Right ventricle myocardium superior (tissue), 1 donor: ENCODE measurements around the gene RMND1. TPM values are rescaled to one million over a fixed set of nuclear protein-coding genes. Genes with fewer than 3 reads are reported as not detected.
"Not testable (repeated sequence)": the region's sequence is repeated elsewhere in the genome, so short reads cannot be mapped to it uniquely, and the experiment has no call there.

Experiments used
- ATAC-seq: fragments of 200-7000 bp; cut with Tn5 transposase; one replicate; pipeline ENCODE4 v1.9.1; 2020; ENCODE audit warnings: mild to moderate bottlenecking; ENCODE audit not compliant: poor library complexity
- DNase-seq: peaks from one replicate; pipeline ENCODE4 v3.0.0-alpha.2; 2020
- intact Hi-C: fragments of 100-400 bp; cut with DNase I; formaldehyde crosslinking; loops from one replicate; pipeline ENCODE4 v1.11.2; 2022
- total RNA-seq: library from RNA; stranded (reverse); fragmentation: NEBNext Ultra II Directional; extraction: Animal tissue kit (Norgen Biotek cat#: 25700); gene quantifications from one replicate; pipeline ENCODE4 v1.2.1, GENCODE V29; 2021
- donor health status: DM: no; HTN: yes; CAD: no; lungs with severe emphysema.

RMND1 gene
- total RNA-seq, 1 donor from 2014 or later, result 15.5 TPM

- intact Hi-C loops, result no loop called here
- DNase-seq, result peak; percentile 87
- ATAC-seq, result peak; percentile 49
These were observed 61.0 kb downstream of the RMND1 start for GRCh38 chr6:151390851-151391470.

DNA sequence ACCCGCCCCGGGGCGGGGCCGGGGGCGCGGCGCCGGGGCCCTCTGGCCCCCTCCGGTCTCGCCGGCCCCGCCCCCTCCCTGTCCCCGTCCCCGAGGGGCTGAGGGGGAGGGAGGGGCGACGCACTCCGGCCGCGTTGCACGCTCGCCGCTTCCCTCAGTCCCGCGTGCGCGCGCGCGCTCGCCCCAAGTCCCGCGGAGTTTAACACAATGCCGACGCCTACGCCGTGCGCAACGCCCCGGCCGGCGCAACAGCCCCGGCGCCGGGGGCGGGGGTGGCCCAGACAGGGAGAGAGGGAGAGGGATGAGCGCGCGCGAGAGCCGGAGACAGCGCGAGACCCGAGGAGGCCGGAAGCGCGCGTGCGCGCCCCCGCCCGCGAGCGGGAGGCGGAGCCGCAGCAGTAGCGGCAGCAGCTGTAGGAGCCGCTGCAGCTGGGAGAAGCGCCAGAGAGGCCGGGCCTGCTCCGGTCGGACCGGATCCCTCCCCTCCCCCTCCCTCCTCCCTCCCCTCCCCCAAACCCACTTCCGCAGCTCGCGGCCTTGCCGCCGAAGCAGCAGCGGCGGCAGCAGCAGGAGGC is 61.6 kb downstream of the RMND1 start:
- peak; percentile 99 for DNase-seq
- intact Hi-C loops, result no loop called here
- ATAC-seq, result peak; percentile 86

- DNase-seq, result peak; percentile 79
- intact Hi-C loops, result no loop called here
- peak; percentile 30 for ATAC-seq
These were observed 62.2 kb downstream of the RMND1 start for GRCh38 chr6:151389618-151390275.

- DNase-seq (no peak), ATAC-seq (no peak)
- intact Hi-C loops, result no loop called here
These were observed 62.8 kb downstream of the RMND1 start for GRCh38 chr6:151388997-151389617.

GRCh38 chr6:151388236-151388635 is 63.7 kb downstream of the RMND1 start:
- DNase-seq (no peak), ATAC-seq (no peak)
- intact Hi-C loops, result no loop called here

DNA sequence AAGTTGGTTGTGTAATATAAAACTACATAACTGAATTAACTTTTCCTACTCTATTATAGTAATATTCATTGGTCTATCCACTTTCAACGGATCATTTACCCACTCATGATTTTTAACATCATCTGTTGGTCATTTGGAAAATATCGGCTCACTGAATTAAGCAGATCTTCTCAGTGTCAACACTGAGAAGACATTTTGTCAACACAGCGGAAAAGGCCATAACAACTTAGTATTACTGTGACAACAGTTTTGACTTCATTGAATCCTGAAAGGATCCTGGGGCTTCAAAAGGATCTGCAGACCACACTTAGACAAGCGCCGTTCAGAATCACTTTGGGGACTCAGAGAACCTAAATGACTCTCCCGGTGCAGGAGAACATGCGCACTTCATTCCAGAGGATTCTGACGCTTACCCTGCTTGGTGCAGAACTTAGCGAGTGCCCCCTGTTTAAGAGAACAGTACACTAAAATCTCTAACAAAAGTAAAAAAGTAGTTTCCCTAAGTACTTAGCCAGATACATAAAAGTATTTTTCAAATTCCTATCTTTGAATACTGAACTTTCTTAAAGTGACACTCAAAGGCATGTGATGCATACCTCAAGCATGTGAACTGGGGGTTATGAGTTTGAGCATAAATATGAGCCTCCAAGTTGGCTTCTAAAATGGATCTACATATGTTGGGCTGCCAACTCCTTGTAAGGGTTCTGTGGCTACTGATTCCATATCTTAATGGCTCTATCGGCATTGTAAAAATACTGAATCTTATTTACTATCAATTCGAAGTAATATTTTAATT is 64.6 kb downstream of the RMND1 start:
- no peak for ATAC-seq
- intact Hi-C loops, result no loop called here

GRCh38 chr6:151385177-151385576 is 66.7 kb downstream of the RMND1 start:
- intact Hi-C loops, result no loop called here
- ATAC-seq (no peak), DNase-seq (no peak)

More for the DNA sequence above, 64.6 kb downstream of the RMND1 start:
- DNase-seq, result no peak

GRCh38 chr6:151384151-151384550 is 67.8 kb downstream of the RMND1 start:
- ATAC-seq, result no peak
- intact Hi-C loops, result no loop called here

GRCh38 chr6:151382631-151383030 is 69.3 kb downstream of the RMND1 start:
- DNase-seq, ATAC-seq, intact Hi-C loops: not testable (repeated sequence)

More at GRCh38 chr6:151384151-151384550, 67.8 kb downstream of the RMND1 start:
- no peak for DNase-seq

DNA sequence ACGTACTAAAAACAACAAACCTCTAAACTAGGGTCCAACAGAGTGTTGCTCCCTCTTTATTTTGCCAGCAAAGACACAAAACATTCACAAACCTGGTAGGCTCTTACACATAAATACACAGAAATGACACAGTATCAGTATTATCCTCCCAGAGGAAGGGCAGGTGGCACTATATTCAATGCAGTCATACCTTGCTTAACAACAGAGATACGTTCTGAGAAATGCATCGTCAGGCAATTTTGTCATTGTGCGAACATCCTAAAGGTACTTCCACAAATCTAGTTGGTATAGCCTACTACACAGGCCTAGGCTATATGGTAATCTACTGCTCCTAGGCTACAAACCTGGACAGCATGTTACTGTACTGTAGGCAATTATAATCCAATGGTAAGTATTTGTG is 70.2 kb downstream of the RMND1 start:
- intact Hi-C loops, result no loop called here
- no peak for DNase-seq
- ATAC-seq, result no peak

DNA sequence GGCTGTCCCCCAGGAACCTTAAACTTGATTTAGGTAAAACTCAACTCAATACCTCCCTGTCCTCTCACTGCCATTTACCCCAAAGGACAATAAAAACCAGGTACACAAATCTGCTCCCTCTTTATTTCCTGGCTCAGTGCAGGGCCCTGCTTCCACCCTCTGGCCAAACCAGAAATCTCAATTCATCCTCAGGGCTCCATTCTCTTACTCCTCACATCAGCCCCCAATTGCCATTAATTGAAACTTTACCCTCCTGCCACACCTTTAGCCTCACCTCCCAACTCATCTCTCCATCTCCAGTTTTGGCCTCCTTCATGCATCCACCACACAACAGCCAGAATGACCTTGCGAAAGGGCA is 71.1 kb downstream of the RMND1 start:
- no peak for DNase-seq
- intact Hi-C loops, result no loop called here

DNA sequence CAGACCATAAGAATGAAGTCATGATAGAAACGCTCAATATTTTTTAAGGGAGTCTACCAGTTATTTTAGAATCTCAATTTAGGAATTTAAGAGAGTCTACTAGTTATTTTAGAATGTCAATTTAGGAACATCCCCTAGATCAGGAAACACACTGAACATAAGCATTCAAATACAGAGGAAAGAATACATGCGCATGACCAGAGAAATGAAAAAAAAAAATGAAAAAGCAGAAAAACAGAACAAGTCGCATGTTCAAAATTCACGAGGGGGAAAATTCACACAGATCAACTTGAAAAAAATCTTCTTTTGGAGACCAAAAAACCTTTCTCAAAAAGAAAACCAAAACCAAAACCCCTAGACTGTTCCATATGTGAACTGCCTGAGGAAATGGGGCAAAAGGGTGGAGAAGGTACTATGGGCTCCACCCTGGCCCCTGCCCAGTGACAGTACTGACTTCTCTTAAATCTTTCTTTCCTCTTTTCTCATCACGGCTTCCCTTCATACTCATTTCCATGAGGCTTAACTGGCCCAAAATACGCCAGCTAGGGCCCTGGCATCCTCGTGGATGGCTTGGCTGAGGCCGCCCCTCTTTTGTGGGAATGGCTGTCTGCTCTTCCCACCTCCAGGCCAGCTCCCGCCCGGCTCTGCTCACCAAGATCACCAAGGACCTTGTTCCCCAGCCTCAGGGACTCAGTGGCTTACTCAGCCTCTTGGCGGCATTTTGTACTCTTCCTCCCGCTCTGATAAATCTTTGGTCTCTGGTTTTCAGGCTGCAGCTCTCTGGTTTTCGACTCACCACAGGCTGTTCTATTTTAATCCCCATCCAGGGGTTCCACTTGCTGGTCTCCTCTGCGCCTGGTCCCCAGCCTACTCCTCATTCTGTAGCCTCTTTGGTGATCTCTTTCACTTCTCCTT is 71.7 kb downstream of the RMND1 start:
- ATAC-seq (peak; percentile 44), DNase-seq (peak; percentile 50)
- intact Hi-C loops, result no loop called here

More for the DNA sequence above, 71.1 kb downstream of the RMND1 start:
- ATAC-seq, result no peak

DNA sequence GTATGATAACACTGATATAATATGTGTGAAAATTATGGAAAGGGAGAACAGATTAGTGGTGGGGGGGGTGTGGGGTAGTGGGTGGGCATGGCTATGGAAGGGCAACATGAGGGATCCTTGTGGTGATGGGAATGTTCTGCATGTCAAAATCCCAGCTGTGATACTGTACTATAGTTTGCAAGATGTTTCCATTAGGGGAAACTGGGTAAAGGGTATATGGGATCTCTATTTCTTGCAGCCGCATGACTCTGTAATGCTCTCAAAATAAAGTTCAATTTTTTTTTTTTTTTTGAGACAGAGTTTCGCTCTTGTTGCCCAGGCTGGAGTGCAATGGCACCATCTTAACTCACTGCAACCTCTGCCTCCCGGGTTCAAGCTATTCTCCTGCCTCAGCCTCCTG is 74.8 kb downstream of the RMND1 start:
- intact Hi-C loops, result no loop called here
- DNase-seq (no peak), ATAC-seq (no peak)

GRCh38 chr6:151376440-151376839 is 75.5 kb downstream of the RMND1 start:
- DNase-seq (no peak), ATAC-seq (no peak)
- intact Hi-C loops, result no loop called here

GRCh38 chr6:151375833-151376232 is 76.1 kb downstream of the RMND1 start:
- DNase-seq (no peak), ATAC-seq (no peak)
- intact Hi-C loops, result no loop called here

GRCh38 chr6:151374036-151374683 is 77.8 kb downstream of the RMND1 start:
- peak; percentile 67 for ATAC-seq
- intact Hi-C loops, result no loop called here

DNA sequence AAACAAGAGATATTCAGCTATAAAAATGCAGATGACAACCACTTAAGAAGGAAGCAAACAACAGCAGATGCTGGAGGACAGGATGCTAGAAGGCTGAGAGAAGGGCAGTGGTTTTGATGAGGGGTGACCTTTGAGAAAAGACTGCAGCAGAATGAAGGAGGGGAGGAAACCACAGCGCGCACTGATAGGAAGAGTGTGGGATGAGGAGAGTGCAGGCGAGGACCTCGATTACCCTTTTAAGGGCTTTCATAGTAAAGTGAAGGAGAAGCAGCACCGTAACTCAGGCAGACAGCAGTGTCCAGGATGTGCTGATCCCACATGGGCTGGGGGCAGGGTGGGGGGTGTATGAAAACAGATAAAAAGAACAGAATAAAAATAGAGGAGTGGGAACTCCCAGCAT is 79.8 kb downstream of the RMND1 start:
- no peak for ATAC-seq
- DNase-seq, result no peak
- intact Hi-C loops, result no loop called here

More at GRCh38 chr6:151374036-151374683, 77.8 kb downstream of the RMND1 start:
- no peak for DNase-seq
